HG02885 (cell line): ENCODE data around the gene GADD45B.
"Not testable (repeated sequence)": the region's sequence is repeated elsewhere in the genome, so short reads cannot be mapped to it uniquely, and the experiment has no call there.

Source experiments
- ATAC-seq: cut with Tn5 transposase; IDR thresholded peaks from one replicate; pipeline ENCODE4 v1.9.1; 2021; ENCODE audit warnings: mild to moderate bottlenecking; ENCODE audit not compliant: unreplicated experiment, poor library complexity

The GADD45B gene

GRCh38 chr19:2443116-2443784 lies 32.7 kb upstream of the GADD45B start:
- no peak for ATAC-seq

GRCh38 chr19:2443785-2444182 lies 32.1 kb upstream of the GADD45B start:
- ATAC-seq = no peak

GRCh38 chr19:2444251-2445002 lies 31.5 kb upstream of the GADD45B start:
- ATAC-seq = no peak

GRCh38 chr19:2446381-2446780 lies 29.5 kb upstream of the GADD45B start:
- no peak for ATAC-seq

- no peak for ATAC-seq
These were observed 26.9 kb upstream of the GADD45B start for GRCh38 chr19:2449019-2449418.

- ATAC-seq = no peak
These were observed 24.8 kb upstream of the GADD45B start for GRCh38 chr19:2451138-2451537.

- no peak for ATAC-seq
These were observed 24.2 kb upstream of the GADD45B start for GRCh38 chr19:2451741-2452140.

GRCh38 chr19:2453431-2454025 lies 22.4 kb upstream of the GADD45B start:
- ATAC-seq = no peak

- no peak for ATAC-seq
These were observed 21.5 kb upstream of the GADD45B start for GRCh38 chr19:2454199-2454961.

- ATAC-seq = no peak
These were observed 20.7 kb upstream of the GADD45B start for GRCh38 chr19:2454962-2455850.

GRCh38 chr19:2455851-2456570 lies 19.9 kb upstream of the GADD45B start:
- ATAC-seq = peak; percentile 38

- no peak for ATAC-seq
These were observed 18.4 kb upstream of the GADD45B start for GRCh38 chr19:2457394-2458037.

GRCh38 chr19:2458054-2458453 lies 17.9 kb upstream of the GADD45B start:
- ATAC-seq = no peak

- ATAC-seq = not testable (repeated sequence)
These were observed 17.2 kb upstream of the GADD45B start for GRCh38 chr19:2458776-2459175.

- ATAC-seq = no peak
These were observed 15.7 kb upstream of the GADD45B start for GRCh38 chr19:2460245-2460644.

GRCh38 chr19:2461751-2462634 lies 13.9 kb upstream of the GADD45B start:
- ATAC-seq = peak; percentile 44

- ATAC-seq = no peak
These were observed 13.1 kb upstream of the GADD45B start for GRCh38 chr19:2462635-2463421.
